Activated CD8-positive, alpha-beta memory T cell treated with anti-CD3 and anti-CD28 coated beads for 24 hours (primary cell): ENCODE data around the gene PABPN1L.

ENCODE experiments used
- DNase-seq: peaks from one replicate; pipeline ENCODE4 v3.0.0-alpha.2; 2020

The PABPN1L gene

GRCh38 chr16:88846088-88846487, 20.4 kb downstream of the PABPN1L start:
- no peak for DNase-seq

- DNase-seq = no peak
Observed at GRCh38 chr16:88844419-88845036, 21.9 kb downstream of the PABPN1L start.

DNA sequence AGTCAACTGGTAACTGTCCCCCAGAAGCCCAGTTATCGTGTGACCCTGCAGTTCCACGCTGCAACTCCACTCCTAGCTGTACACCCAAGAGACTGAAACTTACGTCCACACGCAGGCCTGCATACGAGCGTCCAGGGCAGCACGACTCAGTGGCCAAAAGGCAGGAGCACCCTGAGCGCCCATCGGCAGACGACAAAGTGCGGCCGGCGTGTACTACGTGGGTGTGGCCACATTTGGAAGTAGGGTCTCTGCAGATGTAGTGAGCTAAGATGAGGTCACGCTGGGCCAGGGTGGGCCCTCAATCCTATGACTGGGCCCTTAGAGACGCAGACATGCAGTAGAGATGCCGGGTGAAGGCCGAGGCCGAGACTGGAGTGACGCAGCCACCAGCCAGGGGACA, 23.2 kb downstream of the PABPN1L start:
- no peak for DNase-seq

- DNase-seq = no peak
Observed at GRCh38 chr16:88842806-88843205, 23.7 kb downstream of the PABPN1L start.

DNA sequence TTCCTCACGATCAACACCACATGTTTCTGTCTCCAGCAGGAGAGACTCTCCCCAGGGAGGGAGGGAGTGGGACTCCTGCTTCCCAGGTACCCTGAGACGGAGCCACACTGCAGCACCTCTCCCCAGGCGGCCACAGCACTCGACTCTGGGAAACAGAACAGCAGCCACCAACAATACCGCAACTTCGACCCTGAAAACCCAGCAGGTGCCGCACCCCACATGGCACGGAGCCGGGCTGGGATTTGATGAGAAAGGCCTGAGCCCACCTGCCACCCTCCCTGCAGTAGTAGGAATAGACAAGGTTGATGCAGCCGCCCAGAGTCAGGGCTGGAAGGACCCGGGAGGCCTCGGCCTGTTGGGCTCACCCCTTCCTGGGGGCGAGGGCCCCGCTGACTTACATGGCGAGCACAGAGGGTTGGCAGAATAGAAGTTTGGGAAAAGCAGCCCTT, 24.1 kb downstream of the PABPN1L start:
- no peak for DNase-seq

- no peak for DNase-seq
Observed at GRCh38 chr16:88841521-88842307, 24.7 kb downstream of the PABPN1L start.

DNA sequence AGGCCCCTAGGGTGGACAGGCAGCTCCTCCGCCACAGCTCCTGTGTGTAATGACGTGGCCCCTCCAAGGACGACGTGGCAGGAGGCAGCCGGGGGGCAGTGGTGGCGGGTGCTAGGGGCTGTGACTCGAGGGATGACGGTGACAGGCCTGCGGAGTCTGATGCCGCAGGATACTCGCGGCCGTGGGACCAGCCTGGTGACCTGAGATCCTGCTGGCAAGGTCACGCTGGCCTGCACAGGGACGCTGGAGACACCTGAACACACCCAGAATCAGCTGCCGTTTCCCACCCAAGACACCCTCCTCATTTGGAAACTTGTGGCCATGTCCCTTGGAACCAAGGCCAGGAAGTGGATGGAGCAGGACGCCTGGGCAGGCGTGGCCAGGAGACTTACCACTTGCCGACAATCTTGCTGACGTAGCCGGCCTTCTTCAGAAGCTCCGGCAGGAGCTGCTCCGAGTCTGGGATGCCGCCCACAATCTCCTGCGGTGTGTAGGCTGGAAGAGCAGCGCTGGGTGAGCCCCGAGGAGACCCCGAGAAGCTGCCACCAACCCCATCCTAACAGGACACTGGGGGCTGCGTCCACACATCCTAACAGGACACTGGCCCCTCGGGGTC, 25.8 kb downstream of the PABPN1L start:
- no peak for DNase-seq

GRCh38 chr16:88839745-88840599, 26.5 kb downstream of the PABPN1L start:
- DNase-seq = no peak

DNA sequence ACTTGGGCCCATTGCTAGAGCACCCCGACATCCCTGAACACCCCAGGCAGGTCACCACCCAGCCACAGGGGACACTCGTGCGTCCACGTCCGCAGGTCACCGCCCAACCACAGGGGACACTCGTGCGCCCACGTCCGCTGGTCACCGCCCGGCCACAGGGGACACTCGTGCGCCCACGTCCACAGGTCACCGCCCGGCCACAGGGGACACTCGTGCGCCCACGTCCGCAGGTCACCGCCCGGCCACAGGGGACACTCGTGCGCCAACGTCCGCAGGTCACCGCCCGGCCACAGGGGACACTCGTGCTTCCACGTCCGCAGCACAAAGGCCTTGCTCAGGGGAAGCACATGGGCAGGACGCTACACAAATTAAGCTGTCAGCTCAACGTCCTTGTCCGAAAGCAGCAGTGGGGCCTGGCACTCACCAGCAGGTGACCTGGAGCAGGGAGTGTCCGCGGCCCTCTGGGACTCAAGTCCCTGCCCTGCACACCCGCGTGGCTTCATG, 27.4 kb downstream of the PABPN1L start:
- no peak for DNase-seq

GRCh38 chr16:88838566-88838965, 27.9 kb downstream of the PABPN1L start:
- DNase-seq = no peak

DNA sequence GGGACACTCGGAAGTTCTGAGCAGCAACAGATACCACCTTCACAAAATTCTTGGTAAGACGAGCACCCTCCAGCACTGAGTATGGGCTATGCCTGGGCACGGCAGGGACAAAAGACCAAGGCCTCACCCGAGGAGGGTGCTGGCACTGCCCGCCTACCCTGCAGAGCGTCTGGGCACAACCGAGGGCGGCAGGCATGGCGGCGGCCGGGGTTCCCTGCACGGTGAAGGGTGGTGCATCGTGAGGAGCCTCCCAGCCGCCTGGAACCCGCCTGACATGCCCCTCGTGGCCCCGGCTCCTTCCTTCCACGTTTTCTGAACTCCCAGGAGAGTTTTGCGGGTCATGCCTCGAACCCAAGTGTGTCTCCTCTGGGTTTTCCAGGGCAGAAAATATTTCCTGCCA, 28.7 kb downstream of the PABPN1L start:
- no peak for DNase-seq

DNA sequence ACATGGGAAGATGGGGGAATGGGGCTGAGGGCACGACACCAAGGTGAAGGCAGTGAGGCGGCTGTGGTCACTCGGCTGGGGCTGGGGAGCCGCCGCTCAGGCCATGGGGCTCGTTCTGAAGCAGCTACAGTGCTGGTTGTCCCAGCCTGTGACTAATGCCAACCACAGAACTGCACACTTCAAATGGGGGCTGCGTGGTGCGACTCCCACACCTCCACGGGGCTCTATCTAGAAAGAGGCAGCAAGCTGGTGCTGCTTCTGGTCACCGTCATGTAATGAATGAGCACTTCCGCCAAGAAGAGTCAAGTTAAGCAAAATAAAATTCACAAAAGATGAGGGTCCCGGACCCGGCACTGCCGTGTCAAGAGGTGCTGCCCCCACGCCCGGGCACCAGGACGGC, 29.7 kb downstream of the PABPN1L start:
- no peak for DNase-seq

- no peak for DNase-seq
Observed at GRCh38 chr16:88835818-88836217, 30.6 kb downstream of the PABPN1L start.

- no peak for DNase-seq
Observed at GRCh38 chr16:88835383-88835782, 31.1 kb downstream of the PABPN1L start.

- no peak for DNase-seq
Observed at GRCh38 chr16:88834670-88835069, 31.8 kb downstream of the PABPN1L start.

DNA sequence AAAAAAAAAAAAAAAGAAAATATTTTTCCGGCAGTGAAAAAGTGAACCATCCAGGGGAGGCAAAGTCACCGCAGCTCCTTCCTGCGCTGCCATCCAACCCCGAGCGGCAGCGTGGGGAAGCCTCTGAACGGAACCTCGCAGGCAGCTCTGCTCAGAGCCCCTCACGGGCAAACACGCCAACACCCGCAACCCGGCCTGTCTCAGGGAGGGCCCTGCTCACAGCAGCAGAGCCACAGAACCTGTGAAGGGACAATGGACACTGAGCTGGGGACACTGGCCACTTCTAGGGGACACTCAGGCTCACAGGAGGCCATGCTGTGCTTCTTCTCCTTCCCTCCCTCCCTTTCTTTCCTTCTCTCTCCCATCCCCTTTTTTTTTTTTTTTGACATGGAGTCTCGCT, 33.4 kb downstream of the PABPN1L start:
- no peak for DNase-seq

DNA sequence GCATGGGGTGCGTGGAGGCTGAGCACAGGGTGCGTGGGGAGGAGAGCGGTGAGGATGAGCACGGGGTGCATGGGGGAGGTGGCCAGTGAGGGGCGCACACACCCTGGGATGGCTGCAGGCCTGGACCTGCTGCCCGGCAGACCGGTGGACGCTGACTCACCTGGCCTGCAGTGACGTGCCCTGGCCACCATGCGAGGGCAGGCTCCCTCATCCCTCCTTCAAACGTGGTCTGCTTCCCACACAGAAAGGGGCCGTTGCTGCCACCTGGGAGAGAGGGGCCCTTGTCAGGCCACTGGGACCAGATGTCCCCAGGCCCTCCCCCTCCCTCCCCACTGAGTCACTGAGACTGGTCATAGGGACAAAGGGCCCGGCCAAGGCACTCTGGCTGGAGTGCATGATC, 34.6 kb downstream of the PABPN1L start:
- no peak for DNase-seq

DNA sequence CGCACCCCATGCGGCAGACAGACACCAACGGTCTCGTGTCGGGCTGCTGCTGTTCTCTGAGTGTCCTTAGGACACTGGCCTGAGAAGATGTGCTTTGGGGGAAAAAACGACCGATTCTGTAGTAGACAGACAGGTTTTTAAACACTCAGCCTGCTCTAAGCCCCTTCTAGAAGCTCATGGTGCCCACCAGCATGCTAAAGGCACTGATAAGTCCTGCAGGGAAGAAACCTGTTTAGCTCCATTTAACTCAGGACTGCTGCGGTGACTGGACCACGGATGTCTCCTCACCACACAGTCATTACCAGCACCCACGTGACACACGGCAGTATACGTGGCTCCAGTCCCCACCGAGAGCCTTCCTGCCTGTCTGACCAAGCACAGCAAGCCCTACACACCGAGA, 35.7 kb downstream of the PABPN1L start:
- DNase-seq = no peak

DNA sequence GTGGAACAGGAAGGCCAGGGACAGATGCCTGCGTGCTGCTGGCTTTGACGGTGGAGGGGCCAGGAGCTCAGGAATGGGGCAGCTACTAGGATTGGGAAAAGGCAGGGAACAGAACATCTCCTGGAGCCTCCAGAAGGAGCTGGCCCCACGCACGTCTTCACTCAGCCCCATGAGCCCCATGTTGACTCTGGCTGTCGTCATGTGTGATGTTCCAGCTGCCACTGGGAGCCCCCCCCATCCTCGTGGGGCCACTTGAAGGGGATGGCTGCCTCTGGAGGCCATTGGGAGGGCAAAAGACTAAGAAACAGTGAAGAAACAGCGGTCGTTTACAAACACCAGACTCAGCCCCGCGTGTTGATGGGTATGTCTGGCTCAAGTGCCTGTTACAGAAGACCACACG, 36.2 kb downstream of the PABPN1L start:
- DNase-seq = no peak

GRCh38 chr16:88828711-88829110, 37.7 kb downstream of the PABPN1L start:
- no peak for DNase-seq

DNA sequence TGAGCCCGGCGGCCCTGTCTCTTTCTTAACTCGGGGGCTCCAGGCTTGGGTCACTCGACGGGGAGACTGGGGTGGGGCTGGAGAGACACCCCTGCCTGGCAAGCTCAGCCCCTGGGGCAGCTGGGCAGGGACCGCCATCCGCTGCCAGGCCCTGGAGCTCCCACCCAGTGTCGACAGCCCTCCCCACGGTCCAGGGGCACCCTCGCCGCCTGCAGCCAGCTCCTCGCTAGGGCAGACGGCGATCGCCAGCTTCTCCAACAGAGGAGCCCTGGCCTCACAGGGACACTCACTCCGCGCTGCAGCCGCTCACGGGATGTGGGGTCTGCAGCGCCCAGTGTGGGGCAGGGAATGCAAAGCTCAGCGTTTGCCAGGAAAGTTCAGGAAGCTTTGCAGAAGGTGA, 38.7 kb downstream of the PABPN1L start:
- DNase-seq = no peak

- DNase-seq = no peak
Observed at GRCh38 chr16:88826070-88826840, 40.2 kb downstream of the PABPN1L start.
